ENCODE measurements around the gene TNIP2.

TNIP2 gene

DNA sequence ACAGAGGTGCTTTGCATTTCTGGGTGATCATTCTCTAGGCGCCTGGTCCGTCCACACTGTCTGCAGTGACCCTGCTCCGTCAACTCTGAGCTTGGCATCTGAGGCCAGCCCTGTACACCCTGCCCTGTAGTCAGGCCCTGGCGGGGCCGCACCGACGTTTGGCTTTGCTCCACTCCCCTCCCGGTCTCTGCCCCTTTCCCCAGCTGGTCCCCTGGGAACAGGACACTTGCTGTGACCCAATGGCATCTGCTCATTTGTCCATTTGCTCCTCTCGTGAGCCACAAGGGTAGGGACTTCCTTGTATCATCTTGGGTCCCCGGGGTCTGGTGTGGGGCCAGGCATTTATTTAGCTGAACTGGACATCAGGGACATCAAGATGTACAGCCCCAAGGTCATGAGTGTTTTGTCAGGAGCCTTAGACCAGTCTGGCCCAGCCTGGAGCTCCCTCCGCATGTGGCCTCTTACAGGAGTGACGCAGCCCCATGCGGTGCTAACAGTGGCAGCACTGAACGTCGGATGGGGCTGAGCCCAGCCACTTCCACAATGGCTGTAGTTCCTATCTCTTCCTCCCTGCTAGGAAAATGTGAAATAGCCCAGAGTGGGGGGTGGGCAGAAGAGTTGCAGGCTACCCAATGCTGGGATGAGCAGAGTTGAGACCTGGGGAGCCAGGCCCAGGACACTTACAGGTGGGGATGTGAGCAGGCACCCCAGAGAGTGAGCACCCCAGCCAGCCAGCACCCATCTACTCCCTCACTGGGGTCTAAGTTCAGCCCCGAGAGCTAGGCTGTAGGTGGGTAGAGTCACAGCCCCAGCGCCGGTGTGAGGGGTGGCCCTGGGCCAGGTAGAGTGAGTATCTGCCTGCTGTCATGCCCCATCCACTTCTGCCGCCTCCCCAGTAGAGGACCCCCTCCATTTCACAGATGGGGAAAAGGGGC, 34.7 kb upstream of the TNIP2 start:
- TF ChIP-seq, protein P1, sequence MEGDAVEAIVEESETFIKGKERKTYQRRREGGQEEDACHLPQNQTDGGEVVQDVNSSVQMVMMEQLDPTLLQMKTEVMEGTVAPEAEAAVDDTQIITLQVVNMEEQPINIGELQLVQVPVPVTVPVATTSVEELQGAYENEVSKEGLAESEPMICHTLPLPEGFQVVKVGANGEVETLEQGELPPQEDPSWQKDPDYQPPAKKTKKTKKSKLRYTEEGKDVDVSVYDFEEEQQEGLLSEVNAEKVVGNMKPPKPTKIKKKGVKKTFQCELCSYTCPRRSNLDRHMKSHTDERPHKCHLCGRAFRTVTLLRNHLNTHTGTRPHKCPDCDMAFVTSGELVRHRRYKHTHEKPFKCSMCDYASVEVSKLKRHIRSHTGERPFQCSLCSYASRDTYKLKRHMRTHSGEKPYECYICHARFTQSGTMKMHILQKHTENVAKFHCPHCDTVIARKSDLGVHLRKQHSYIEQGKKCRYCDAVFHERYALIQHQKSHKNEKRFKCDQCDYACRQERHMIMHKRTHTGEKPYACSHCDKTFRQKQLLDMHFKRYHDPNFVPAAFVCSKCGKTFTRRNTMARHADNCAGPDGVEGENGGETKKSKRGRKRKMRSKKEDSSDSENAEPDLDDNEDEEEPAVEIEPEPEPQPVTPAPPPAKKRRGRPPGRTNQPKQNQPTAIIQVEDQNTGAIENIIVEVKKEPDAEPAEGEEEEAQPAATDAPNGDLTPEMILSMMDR (IDR thresholded peaks at IDR 0.05), result no peak

DNA sequence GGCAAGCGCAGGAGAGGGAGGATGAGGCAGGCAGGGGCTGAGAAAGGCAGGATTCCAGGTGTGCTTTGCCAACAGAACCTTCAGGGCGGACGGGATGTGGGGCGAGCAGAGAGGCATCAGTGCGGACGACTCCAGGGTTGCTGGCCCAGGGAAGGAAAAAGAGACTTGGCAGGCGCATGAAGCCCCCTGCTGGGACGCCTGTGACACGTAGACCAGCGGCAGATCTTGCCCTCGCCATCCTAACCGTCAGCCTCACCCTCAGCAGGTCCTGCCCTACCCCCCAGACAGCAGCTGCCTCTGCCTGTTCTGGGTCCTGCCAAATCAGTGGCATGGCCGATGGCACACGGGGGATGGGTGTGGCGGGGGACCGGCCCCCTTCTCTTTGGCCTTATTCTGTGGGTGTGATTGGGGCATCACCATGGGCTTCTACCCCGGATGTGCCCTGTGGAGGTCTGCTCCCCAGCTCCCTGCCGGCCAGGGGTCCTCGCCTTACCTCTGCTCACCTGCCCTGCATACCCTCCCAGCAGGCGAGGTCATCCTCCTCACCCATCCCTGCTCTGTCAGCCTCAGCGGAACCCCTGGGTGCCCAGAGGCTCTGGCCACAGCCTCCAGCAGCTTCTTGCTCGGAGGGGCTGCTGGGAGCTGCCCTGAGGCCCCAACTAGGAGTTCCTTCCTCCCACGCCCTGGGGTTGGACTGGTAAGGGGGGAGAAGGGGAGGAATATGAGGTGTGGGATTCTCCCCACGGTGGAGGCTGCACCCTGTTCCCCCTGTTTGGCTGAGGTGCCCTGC, 33.9 kb upstream of the TNIP2 start:
- TF ChIP-seq, protein P1 (IDR thresholded peaks at IDR 0.05), result no peak

DNA sequence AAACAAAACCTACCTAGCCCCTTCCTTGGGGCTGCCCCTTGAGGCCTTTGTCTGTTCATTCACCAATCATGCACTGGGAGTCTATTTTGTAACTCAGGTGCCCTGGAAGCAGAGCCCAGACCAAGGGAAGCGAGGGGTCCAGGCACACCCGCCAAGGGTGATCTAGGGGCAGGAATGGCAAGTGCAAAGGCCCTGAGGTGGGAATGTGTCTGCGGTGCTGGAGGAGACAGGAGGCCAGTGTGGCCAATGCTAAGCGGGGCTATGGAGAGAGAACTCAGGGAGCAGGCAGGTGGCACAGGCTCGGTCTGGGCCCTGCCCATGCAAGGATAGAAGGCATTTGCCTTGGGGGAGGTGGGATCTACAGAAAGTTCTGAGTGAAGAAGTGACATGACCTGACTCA, 33.2 kb upstream of the TNIP2 start:
- TF ChIP-seq, protein P1 (IDR thresholded peaks at IDR 0.05), result no peak

DNA sequence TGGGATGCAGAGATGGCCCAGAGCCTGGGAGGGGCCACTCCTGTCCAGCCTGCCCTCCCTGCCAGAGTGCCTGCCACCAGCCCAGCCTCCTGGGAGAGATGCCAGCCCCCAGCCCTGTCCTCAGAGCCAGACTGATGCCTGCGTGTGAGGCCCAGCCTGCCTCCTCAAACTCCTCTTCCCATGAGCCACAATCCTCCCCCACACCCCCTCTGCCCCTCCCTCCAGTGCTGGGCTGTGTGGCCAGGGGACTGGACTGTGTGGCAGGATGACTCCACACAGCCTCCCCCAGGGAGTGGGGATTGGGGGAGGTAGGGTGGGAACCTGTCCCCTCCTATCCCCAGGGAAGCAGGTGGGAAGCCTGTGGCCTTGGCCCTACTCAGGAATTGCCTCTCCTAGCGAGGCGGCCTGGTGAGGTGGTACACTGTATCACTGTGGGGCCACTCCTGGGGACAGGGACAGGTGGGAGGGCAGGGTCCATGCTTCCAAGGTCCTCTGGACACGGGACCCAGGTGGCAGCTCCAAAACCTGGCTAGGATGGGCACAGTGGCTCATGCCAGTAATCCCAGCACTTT, 32.5 kb upstream of the TNIP2 start:
- TF ChIP-seq, protein P1 (IDR thresholded peaks at IDR 0.05), result no peak

DNA sequence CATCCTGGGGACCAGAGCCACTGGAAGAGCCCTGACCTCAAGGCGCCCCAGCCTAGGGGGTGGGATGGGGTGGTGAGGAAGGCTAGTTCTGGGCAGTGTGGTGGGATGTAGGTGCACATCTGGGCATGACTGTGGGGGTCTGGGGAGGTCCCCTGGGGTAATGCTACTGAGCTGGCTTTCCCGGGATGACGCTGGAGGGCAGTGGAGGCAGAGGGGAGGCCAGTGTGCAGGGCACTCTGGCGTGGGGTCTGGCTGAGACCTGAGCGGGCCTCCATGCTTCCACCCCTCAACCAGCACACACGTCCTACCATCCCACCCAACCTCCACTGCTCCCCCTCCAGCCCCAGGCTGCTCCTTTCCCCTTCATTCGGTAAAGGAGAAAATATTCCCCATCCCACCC, 32.0 kb upstream of the TNIP2 start:
- TF ChIP-seq, protein P1 (IDR thresholded peaks at IDR 0.05), result no peak

DNA sequence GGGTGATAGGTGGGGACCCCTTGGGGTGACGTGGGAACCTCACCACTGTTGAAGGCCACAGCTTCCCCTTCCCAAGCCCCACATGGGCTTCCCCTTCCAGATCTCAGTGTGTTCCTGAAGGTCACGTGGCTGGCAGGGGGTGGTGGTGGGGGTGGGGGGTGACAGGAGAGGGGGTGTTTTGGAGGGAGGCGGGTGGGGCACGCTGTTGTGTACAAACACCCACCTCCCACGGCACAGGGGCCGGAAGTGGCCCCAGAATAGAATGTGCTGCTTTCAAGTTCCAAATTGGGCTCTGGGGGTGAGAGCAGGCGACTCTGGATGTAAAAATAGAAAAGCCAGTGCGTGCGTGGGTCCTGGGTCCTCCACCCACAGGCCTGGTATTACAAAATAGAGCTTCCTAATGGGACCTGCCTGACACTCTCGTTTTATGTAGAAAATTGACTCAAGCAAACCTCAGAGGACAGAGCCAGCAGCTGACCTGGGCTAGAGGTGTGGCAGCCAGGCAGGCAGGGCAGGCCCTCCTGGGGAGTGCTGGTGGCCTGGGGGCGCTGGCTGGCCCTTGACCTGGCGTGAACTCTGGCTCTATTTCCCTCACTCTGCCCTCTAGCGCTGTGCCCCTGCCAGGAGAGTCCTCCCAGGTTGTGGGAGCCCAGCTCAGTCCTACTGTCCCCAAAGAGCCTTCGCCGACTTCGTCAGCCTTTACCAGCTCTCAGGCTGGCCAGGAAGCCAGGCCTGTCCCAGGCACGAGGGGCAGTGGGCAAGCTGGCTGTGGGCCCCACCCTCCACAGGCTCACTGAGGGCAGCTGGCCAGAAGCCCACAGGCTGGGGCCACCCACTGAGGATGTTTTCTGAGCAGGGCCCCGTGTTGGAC, 31.3 kb upstream of the TNIP2 start:
- TF ChIP-seq, protein P1 (IDR thresholded peaks at IDR 0.05), result no peak

DNA sequence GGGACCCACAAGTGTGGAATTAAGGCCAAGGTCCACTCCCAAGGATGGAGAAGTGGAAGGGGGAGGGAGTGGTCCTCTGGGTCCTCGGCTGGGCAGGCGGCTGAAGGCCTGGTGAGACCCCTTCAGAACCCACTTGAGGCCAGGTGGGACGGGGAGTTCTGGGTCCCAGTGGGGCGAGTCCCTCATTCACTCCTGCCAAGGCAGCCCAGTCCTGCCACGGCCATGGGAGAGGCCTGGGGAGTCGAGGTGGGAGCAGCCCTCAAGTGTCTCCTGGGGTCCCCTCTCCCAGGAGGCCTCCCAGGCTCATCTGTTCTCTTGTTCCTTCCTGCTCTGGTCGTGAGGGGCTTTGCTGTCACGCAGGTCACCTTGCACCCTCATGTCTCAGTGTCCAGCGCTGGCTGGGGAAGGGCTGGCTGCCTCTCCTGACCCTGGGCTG, 30.7 kb upstream of the TNIP2 start:
- TF ChIP-seq, protein P1 (IDR thresholded peaks at IDR 0.05), result no peak

Measured in LNCAP (cell line).